ENCODE data around the gene COL25A1.
"Not testable (repeated sequence)": the region's sequence is repeated elsewhere in the genome, so short reads cannot be mapped to it uniquely, and the experiment has no call there.

Gene COL25A1

GRCh38 chr4:109016200-109016599 is 286.3 kb downstream of the COL25A1 start:
- DNase-seq (ENCODE audit: low read depth in 2 of 3, low spot score in 1 of 3) = no peak

GRCh38 chr4:109015413-109015810 is 287.0 kb downstream of the COL25A1 start:
- DNase-seq (ENCODE audit: low read depth in 2 of 3, low spot score in 1 of 3) = no peak

GRCh38 chr4:109014593-109015412 is 287.7 kb downstream of the COL25A1 start:
- no peak for DNase-seq (ENCODE audit: low read depth in 2 of 3, low spot score in 1 of 3)

- DNase-seq (ENCODE audit: low read depth in 2 of 3, low spot score in 1 of 3) = no peak
These were observed 290.1 kb downstream of the COL25A1 start for GRCh38 chr4:109012286-109012880.

- no peak for DNase-seq (ENCODE audit: low read depth in 2 of 3, low spot score in 1 of 3)
These were observed 291.0 kb downstream of the COL25A1 start for GRCh38 chr4:109011241-109012026.

- DNase-seq (ENCODE audit: low read depth in 2 of 3, low spot score in 1 of 3) = no peak
These were observed 291.9 kb downstream of the COL25A1 start for GRCh38 chr4:109010521-109010920.

GRCh38 chr4:109009909-109010308 is 292.5 kb downstream of the COL25A1 start:
- DNase-seq (ENCODE audit: low read depth in 2 of 3, low spot score in 1 of 3) = no peak

GRCh38 chr4:109007976-109008375 is 294.5 kb downstream of the COL25A1 start:
- no peak for DNase-seq (ENCODE audit: low read depth in 2 of 3, low spot score in 1 of 3)

GRCh38 chr4:109005523-109005922 is 296.9 kb downstream of the COL25A1 start:
- peak in 1 of 3 donors; percentile 15 for DNase-seq (ENCODE audit: low read depth in 2 of 3, low spot score in 1 of 3)

GRCh38 chr4:109004418-109004817 is 298.0 kb downstream of the COL25A1 start:
- DNase-seq (ENCODE audit: low read depth in 2 of 3, low spot score in 1 of 3) = no peak

- no peak for DNase-seq (ENCODE audit: low read depth in 2 of 3, low spot score in 1 of 3)
These were observed 298.5 kb downstream of the COL25A1 start for GRCh38 chr4:109003964-109004363.

- DNase-seq (ENCODE audit: low read depth in 2 of 3, low spot score in 1 of 3) = no peak
These were observed 310.7 kb downstream of the COL25A1 start for GRCh38 chr4:108991551-108992328.

GRCh38 chr4:108988464-108989195 is 313.8 kb downstream of the COL25A1 start:
- no peak for DNase-seq (ENCODE audit: low read depth in 2 of 3, low spot score in 1 of 3)

- not testable (repeated sequence) for DNase-seq (ENCODE audit: low read depth in 2 of 3, low spot score in 1 of 3)
These were observed 318.0 kb downstream of the COL25A1 start for GRCh38 chr4:108984495-108984894.

- no peak for DNase-seq (ENCODE audit: low read depth in 2 of 3, low spot score in 1 of 3)
These were observed 319.9 kb downstream of the COL25A1 start for GRCh38 chr4:108982402-108983185.

- no peak for DNase-seq (ENCODE audit: low read depth in 2 of 3, low spot score in 1 of 3)
These were observed 321.8 kb downstream of the COL25A1 start for GRCh38 chr4:108980455-108981239.

- DNase-seq (ENCODE audit: low read depth in 2 of 3, low spot score in 1 of 3) = no peak
These were observed 322.7 kb downstream of the COL25A1 start for GRCh38 chr4:108979759-108980158.

- DNase-seq (ENCODE audit: low read depth in 2 of 3, low spot score in 1 of 3) = no peak
These were observed 324.4 kb downstream of the COL25A1 start for GRCh38 chr4:108978066-108978465.

All from stimulated activated CD4-positive, alpha-beta T cell treated with anti-CD3 and anti-CD28 coated beads, Interleukin-12 subunit alpha, Interleukin-12 subunit beta, amount 100 ng/mL, for 48 hours (primary cell).